ENCODE results near the gene THTPA.

Gene THTPA

GRCh38 chr14:23513818-23514643 is 42.0 kb upstream of the THTPA start:
- no peak overlapping the region for H3K27ac ChIP-seq (replicated peaks; ENCODE audit: low read length)
- no peaks in the 10 kb centered on the region for H3K9me3 ChIP-seq (replicated peaks in 1 of 2; ENCODE audit: control insufficient read depth in 2 of 2, insufficient read depth in 1 of 2, low read depth in 1 of 2, low read length in 2 of 2)
- no peak overlapping the region for H2BK12ac ChIP-seq (ENCODE audit: low read length)
- no peak overlapping the region for H4K8ac ChIP-seq (ENCODE audit: low read depth, low read length)
- H3K4me1 ChIP-seq (ENCODE audit: control insufficient read depth in 2 of 2, insufficient read depth in 1 of 2, low read depth in 1 of 2, low read length in 2 of 2): peaks cover 0 to 4% of the 10 kb centered on the region in 2 donors
- no peaks in the 10 kb centered on the region for H3K79me1 ChIP-seq (ENCODE audit: low read depth, low read length)
- H2BK15ac ChIP-seq (ENCODE audit: low read length): no peak overlapping the region
- no peak overlapping the region for H3K4me2 ChIP-seq (ENCODE audit: insufficient read depth, low read length, poor library complexity, severe bottlenecking)
- DNase-seq (ENCODE audit: low spot score): no peak
- no peak overlapping the region for H3K4ac ChIP-seq (ENCODE audit: low read length)
- no CpG with 5 or more reads among the region's 8 CpGs for WGBS, 2 donors (ENCODE audit: extremely low coverage in 2 of 2, insufficient read length in 2 of 2, insufficient replicate concordance in 1 of 2)
- no peak overlapping the region for H2AK5ac ChIP-seq (ENCODE audit: low read depth, low read length)
- H3K4me3 ChIP-seq (ENCODE audit: low read length in 2 of 2): no peak overlapping the region
- H3K18ac ChIP-seq (ENCODE audit: low read length): no peak overlapping the region
- H3K23ac ChIP-seq (ENCODE audit: low read depth, low read length, poor library complexity): peak overlapping the region; percentile 19
- no peak overlapping the region for H2BK5ac ChIP-seq (ENCODE audit: low read length)
- H2AFZ ChIP-seq (ENCODE audit: low read length): no peak overlapping the region
- H2BK120ac ChIP-seq (ENCODE audit: low read depth, low read length): no peak overlapping the region
- no peak overlapping the region for H3K9ac ChIP-seq (ENCODE audit: low read depth, low read length, poor library complexity)
- H4K91ac ChIP-seq (ENCODE audit: low read depth, low read length, poor library complexity): no peak overlapping the region
- no peak overlapping the region for H3K14ac ChIP-seq (ENCODE audit: low read length)
- no peaks in the 10 kb centered on the region for H3K27me3 ChIP-seq (ENCODE audit: control insufficient read depth in 3 of 3, insufficient read depth in 3 of 3, low read depth in 1 of 3, low read length in 3 of 3)
- no peaks in the 10 kb centered on the region for H3K36me3 ChIP-seq (replicated peaks in 1 of 2; ENCODE audit: control insufficient read depth in 2 of 2, insufficient read depth in 2 of 2, low read length in 2 of 2)

GRCh38 chr14:23514644-23514957 is 41.5 kb upstream of the THTPA start:
- H3K4me1 ChIP-seq (ENCODE audit: control insufficient read depth in 2 of 2, insufficient read depth in 1 of 2, low read depth in 1 of 2, low read length in 2 of 2): peaks cover 0 to 4% of the 10 kb centered on the region in 2 donors
- no peaks in the 10 kb centered on the region for H3K36me3 ChIP-seq (replicated peaks in 1 of 2; ENCODE audit: control insufficient read depth in 2 of 2, insufficient read depth in 2 of 2, low read length in 2 of 2)
- H3K18ac ChIP-seq (ENCODE audit: low read length): no peak overlapping the region
- no peak overlapping the region for H2AFZ ChIP-seq (ENCODE audit: low read length)
- H3K23ac ChIP-seq (ENCODE audit: low read depth, low read length, poor library complexity): peak overlapping the region; percentile 19
- H4K91ac ChIP-seq (ENCODE audit: low read depth, low read length, poor library complexity): no peak overlapping the region
- H3K4me3 ChIP-seq (ENCODE audit: low read length in 2 of 2): no peak overlapping the region
- no peak overlapping the region for H3K4ac ChIP-seq (ENCODE audit: low read length)
- no peak overlapping the region for H2BK120ac ChIP-seq (ENCODE audit: low read depth, low read length)
- H2BK15ac ChIP-seq (ENCODE audit: low read length): no peak overlapping the region
- peak overlapping the region; percentile 12 for H2AK5ac ChIP-seq (ENCODE audit: low read depth, low read length)
- no peak overlapping the region for H3K4me2 ChIP-seq (ENCODE audit: insufficient read depth, low read length, poor library complexity, severe bottlenecking)
- WGBS, 2 donors (ENCODE audit: extremely low coverage in 2 of 2, insufficient read length in 2 of 2, insufficient replicate concordance in 1 of 2): no CpG with 5 or more reads among the region's 3 CpGs
- H3K9me3 ChIP-seq (replicated peaks in 1 of 2; ENCODE audit: control insufficient read depth in 2 of 2, insufficient read depth in 1 of 2, low read depth in 1 of 2, low read length in 2 of 2): no peaks in the 10 kb centered on the region
- no peak overlapping the region for H3K27ac ChIP-seq (replicated peaks; ENCODE audit: low read length)
- no peak overlapping the region for H3K9ac ChIP-seq (ENCODE audit: low read depth, low read length, poor library complexity)
- H3K79me1 ChIP-seq (ENCODE audit: low read depth, low read length): no peaks in the 10 kb centered on the region
- no peak overlapping the region for H3K14ac ChIP-seq (ENCODE audit: low read length)
- no peaks in the 10 kb centered on the region for H3K27me3 ChIP-seq (ENCODE audit: control insufficient read depth in 3 of 3, insufficient read depth in 3 of 3, low read depth in 1 of 3, low read length in 3 of 3)
- no peak overlapping the region for H4K8ac ChIP-seq (ENCODE audit: low read depth, low read length)
- DNase-seq (ENCODE audit: low spot score): no peak
- no peak overlapping the region for H2BK12ac ChIP-seq (ENCODE audit: low read length)
- H2BK5ac ChIP-seq (ENCODE audit: low read length): no peak overlapping the region

DNA sequence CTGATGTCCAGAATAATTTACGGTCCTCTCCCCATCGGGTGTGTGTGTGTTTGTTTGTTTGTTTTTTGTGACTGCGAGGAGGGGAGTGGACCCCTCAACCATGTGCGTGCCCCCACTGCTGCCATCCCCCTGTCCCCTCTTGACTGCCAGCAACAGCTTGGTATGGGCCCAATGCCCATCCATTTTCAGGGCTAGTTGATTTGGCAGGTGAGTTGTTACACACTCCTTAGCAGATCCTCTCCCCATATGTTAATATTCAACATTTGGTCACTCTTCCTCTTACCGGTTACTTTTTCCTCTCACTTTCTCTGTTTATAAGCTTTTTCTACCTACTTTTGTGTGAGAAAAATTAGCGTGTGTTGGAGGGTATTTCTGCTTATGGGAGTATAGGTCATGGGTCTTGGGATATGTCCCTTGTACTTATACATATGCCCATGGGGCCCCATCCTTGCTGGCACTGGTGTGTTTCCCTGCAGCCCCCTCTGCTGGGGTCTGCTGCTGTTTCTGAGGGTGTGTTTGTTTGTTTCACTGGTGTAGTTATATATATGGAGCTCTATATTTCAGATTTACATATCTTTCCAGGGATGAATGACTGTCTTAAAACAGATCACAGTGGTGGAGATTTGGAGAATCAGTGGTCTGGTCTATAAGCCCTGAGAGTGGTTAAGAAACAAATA is 38.3 kb upstream of the THTPA start:
- WGBS, 2 donors (ENCODE audit: extremely low coverage in 2 of 2, insufficient read length in 2 of 2, insufficient replicate concordance in 1 of 2): no CpG with 5 or more reads among the region's 6 CpGs
- peaks cover 0 to 4% of the 10 kb centered on the region in 2 donors for H3K4me1 ChIP-seq (ENCODE audit: control insufficient read depth in 2 of 2, insufficient read depth in 1 of 2, low read depth in 1 of 2, low read length in 2 of 2)
- H3K79me1 ChIP-seq (ENCODE audit: low read depth, low read length): no peaks in the 10 kb centered on the region
- no peak overlapping the region for H3K4ac ChIP-seq (ENCODE audit: low read length)
- no peak overlapping the region for H2BK15ac ChIP-seq (ENCODE audit: low read length)
- no peak overlapping the region for H4K91ac ChIP-seq (ENCODE audit: low read depth, low read length, poor library complexity)
- peaks cover 0 to under 1% of the 10 kb centered on the region in 2 donors for H3K36me3 ChIP-seq (replicated peaks in 1 of 2; ENCODE audit: control insufficient read depth in 2 of 2, insufficient read depth in 2 of 2, low read length in 2 of 2)
- H3K27ac ChIP-seq (replicated peaks; ENCODE audit: low read length): no peak overlapping the region
- H3K14ac ChIP-seq (ENCODE audit: low read length): no peak overlapping the region
- H3K9me3 ChIP-seq (replicated peaks in 1 of 2; ENCODE audit: control insufficient read depth in 2 of 2, insufficient read depth in 1 of 2, low read depth in 1 of 2, low read length in 2 of 2): no peaks in the 10 kb centered on the region
- H2BK120ac ChIP-seq (ENCODE audit: low read depth, low read length): no peak overlapping the region
- H3K9ac ChIP-seq (ENCODE audit: low read depth, low read length, poor library complexity): no peak overlapping the region
- no peak overlapping the region for H2BK12ac ChIP-seq (ENCODE audit: low read length)
- no peak overlapping the region for H2AK5ac ChIP-seq (ENCODE audit: low read depth, low read length)
- no peak overlapping the region for H2BK5ac ChIP-seq (ENCODE audit: low read length)
- no peak overlapping the region for H3K4me2 ChIP-seq (ENCODE audit: insufficient read depth, low read length, poor library complexity, severe bottlenecking)
- H3K18ac ChIP-seq (ENCODE audit: low read length): no peak overlapping the region
- H2AFZ ChIP-seq (ENCODE audit: low read length): no peak overlapping the region
- H3K4me3 ChIP-seq (ENCODE audit: low read length in 2 of 2): no peak overlapping the region
- H4K8ac ChIP-seq (ENCODE audit: low read depth, low read length): no peak overlapping the region
- no peaks in the 10 kb centered on the region for H3K27me3 ChIP-seq (ENCODE audit: control insufficient read depth in 3 of 3, insufficient read depth in 3 of 3, low read depth in 1 of 3, low read length in 3 of 3)
- no peak overlapping the region for H3K23ac ChIP-seq (ENCODE audit: low read depth, low read length, poor library complexity)
- no peak for DNase-seq (ENCODE audit: low spot score)

GRCh38 chr14:23518709-23519108 is 37.4 kb upstream of the THTPA start:
- no peaks in the 10 kb centered on the region for H3K9me3 ChIP-seq (replicated peaks in 1 of 2; ENCODE audit: control insufficient read depth in 2 of 2, insufficient read depth in 1 of 2, low read depth in 1 of 2, low read length in 2 of 2)
- H2AFZ ChIP-seq (ENCODE audit: low read length): no peak overlapping the region
- H3K23ac ChIP-seq (ENCODE audit: low read depth, low read length, poor library complexity): no peak overlapping the region
- no peaks in the 10 kb centered on the region for H3K79me1 ChIP-seq (ENCODE audit: low read depth, low read length)
- no peak overlapping the region for H3K18ac ChIP-seq (ENCODE audit: low read length)
- peaks cover 0 to 2% of the 10 kb centered on the region in 2 donors for H3K36me3 ChIP-seq (replicated peaks in 1 of 2; ENCODE audit: control insufficient read depth in 2 of 2, insufficient read depth in 2 of 2, low read length in 2 of 2)
- H3K4me2 ChIP-seq (ENCODE audit: insufficient read depth, low read length, poor library complexity, severe bottlenecking): no peak overlapping the region
- H3K27me3 ChIP-seq (ENCODE audit: control insufficient read depth in 3 of 3, insufficient read depth in 3 of 3, low read depth in 1 of 3, low read length in 3 of 3): no peaks in the 10 kb centered on the region
- no peak overlapping the region for H2BK120ac ChIP-seq (ENCODE audit: low read depth, low read length)
- H3K4ac ChIP-seq (ENCODE audit: low read length): no peak overlapping the region
- no peak overlapping the region for H2AK5ac ChIP-seq (ENCODE audit: low read depth, low read length)
- no peak overlapping the region for H2BK12ac ChIP-seq (ENCODE audit: low read length)
- WGBS, 2 donors (ENCODE audit: extremely low coverage in 2 of 2, insufficient read length in 2 of 2, insufficient replicate concordance in 1 of 2): no CpG with 5 or more reads among the region's 4 CpGs
- H2BK5ac ChIP-seq (ENCODE audit: low read length): no peak overlapping the region
- H3K9ac ChIP-seq (ENCODE audit: low read depth, low read length, poor library complexity): no peak overlapping the region
- H3K27ac ChIP-seq (replicated peaks; ENCODE audit: low read length): no peak overlapping the region
- no peak overlapping the region for H3K14ac ChIP-seq (ENCODE audit: low read length)
- no peak overlapping the region for H2BK15ac ChIP-seq (ENCODE audit: low read length)
- DNase-seq (ENCODE audit: low spot score): no peak
- H4K8ac ChIP-seq (ENCODE audit: low read depth, low read length): no peak overlapping the region
- H3K4me1 ChIP-seq (ENCODE audit: control insufficient read depth in 2 of 2, insufficient read depth in 1 of 2, low read depth in 1 of 2, low read length in 2 of 2): peaks cover 0 to 4% of the 10 kb centered on the region in 2 donors
- H3K4me3 ChIP-seq (ENCODE audit: low read length in 2 of 2): no peak overlapping the region
- no peak overlapping the region for H4K91ac ChIP-seq (ENCODE audit: low read depth, low read length, poor library complexity)
